Activated T-helper 1 cell treated with Interleukin-2 at 50 U/mL for 16 hours (primary cell): Measurements from ENCODE around the gene RNF208.

ENCODE experiments used
- DNase-seq: peaks from one replicate; pipeline ENCODE4 v3.0.0-alpha.2; 2020; ENCODE audit warnings: low read depth

RNF208 gene

GRCh38 chr9:137226338-137227053 lies 4.5 kb upstream of the RNF208 start:
- no peak for DNase-seq

- no peak for DNase-seq
Measured at GRCh38 chr9:137225699-137226331, 3.8 kb upstream of the RNF208 start.

GRCh38 chr9:137224830-137225694 lies 3.0 kb upstream of the RNF208 start, which contains the start of gene CYSRT1:
TSS of gene CYSRT1 (plus strand) at chr9:137225174. CDS start at chr9:137225622, 448 bp downstream.
- DNase-seq = no peak

- DNase-seq = peak; percentile 95
Measured at GRCh38 chr9:137223078-137223970, 1.3 kb upstream of the RNF208 start.

- no peak for DNase-seq
Measured at GRCh38 chr9:137221506-137222111, 431 bp downstream of the RNF208 start.

GRCh38 chr9:137221095-137221505 lies 940 bp downstream of the RNF208 start:
- DNase-seq = no peak

GRCh38 chr9:137220317-137221094 lies 1.5 kb downstream of the RNF208 start:
- no peak for DNase-seq

GRCh38 chr9:137219757-137220316 lies 2.2 kb downstream of the RNF208 start:
- no peak for DNase-seq

GRCh38 chr9:137218754-137219271 lies 3.2 kb downstream of the RNF208 start:
- DNase-seq = no peak

GRCh38 chr9:137218212-137218753 lies 3.8 kb downstream of the RNF208 start:
- DNase-seq = no peak

- DNase-seq = no peak
Measured at GRCh38 chr9:137217276-137218211, 4.5 kb downstream of the RNF208 start.

GRCh38 chr9:137216188-137216965 lies 5.7 kb downstream of the RNF208 start:
- DNase-seq = no peak

- DNase-seq = no peak
Measured at GRCh38 chr9:137215196-137215986, 6.6 kb downstream of the RNF208 start.

- no peak for DNase-seq
Measured at GRCh38 chr9:137214620-137215019, 7.4 kb downstream of the RNF208 start.

GRCh38 chr9:137213160-137214060 lies 8.6 kb downstream of the RNF208 start:
- no peak for DNase-seq

GRCh38 chr9:137212520-137212919 lies 9.5 kb downstream of the RNF208 start:
- no peak for DNase-seq
